Embryonic facial prominence (tissue), 1 donor: ENCODE data around the gene CYP4B1.
"Not testable (repeated sequence)": the region's sequence is repeated elsewhere in the genome, so short reads cannot be mapped to it uniquely, and the experiment has no call there.

Experiments used
- DNase-seq: peaks from one replicate; pipeline ENCODE4 v3.0.0-alpha.2; 2016; ENCODE audit errors: extremely low spot score

The CYP4B1 gene

GRCh38 chr1:46798810-46799209, at the start of gene CYP4B1:
CYP4B1 (plus strand) TSS chr1:46799046; CDS start chr1:46799082, 36 bp downstream.
- no peak for DNase-seq

GRCh38 chr1:46749404-46749803, 49.4 kb upstream of the CYP4B1 start:
- no peak for DNase-seq

- DNase-seq = no peak
Measured at GRCh38 chr1:46749921-46750404, 48.9 kb upstream of the CYP4B1 start.

DNA sequence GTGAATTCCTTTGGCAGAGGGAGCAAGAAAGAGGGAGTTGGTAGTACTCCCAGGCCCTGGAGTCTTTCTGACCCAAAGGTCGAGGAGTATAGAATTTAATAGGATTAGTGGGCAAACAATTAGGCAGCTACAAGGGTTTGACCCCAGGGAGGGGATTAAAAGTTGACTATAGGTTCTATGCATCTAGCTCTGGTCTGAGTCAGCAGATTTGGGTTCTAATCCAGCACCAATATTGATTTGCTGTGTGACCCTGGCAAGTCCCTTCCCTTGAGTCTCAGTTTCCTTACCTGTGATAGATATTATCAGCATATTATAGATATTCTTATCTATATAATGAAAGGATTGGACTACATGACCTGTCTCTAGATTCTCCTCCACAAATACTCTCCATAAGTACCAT, 44.9 kb upstream of the CYP4B1 start:
- no peak for DNase-seq

GRCh38 chr1:46754707-46755106, 44.1 kb upstream of the CYP4B1 start:
- DNase-seq = not testable (repeated sequence)

- no peak for DNase-seq
Measured at GRCh38 chr1:46755121-46755520, 43.7 kb upstream of the CYP4B1 start.

DNA sequence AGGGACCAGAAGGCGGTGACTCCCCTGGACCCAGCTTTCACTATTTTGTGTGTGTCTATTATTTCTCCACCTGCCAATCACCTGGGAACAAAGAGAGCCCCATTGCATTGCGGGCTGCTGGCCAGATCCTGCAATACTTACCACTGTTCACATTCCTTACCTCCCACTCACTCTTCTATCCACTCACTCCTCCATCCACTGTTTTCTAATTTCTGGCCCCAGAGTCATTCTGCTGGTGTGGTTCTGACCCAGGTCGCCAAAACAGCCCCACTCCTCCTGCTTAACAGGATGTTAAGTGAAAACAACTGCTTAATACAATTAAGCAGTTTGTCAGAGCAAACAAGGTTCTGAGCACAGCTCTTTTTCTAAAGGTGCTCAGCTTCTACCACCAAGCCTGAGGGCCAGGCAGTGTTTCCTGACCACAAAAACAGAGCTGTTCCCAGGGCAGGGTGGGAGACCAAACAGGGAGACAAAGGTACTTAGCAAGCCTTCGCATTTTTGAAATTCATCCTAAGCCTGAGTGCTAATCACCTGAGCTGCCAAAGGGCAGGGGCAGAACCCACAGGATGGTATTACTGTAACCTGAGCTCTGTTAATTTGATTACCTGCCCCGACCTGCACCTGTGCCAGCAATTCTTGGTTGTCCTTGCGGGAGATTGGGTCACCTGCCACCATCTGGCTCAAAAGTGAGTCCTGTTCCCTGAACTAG, 41.4 kb upstream of the CYP4B1 start:
- no peak for DNase-seq

GRCh38 chr1:46757956-46758528, 40.8 kb upstream of the CYP4B1 start:
- no peak for DNase-seq

- DNase-seq = no peak
Measured at GRCh38 chr1:46760558-46761166, 38.2 kb upstream of the CYP4B1 start.

- DNase-seq = no peak
Measured at GRCh38 chr1:46761740-46762139, 37.1 kb upstream of the CYP4B1 start.

DNA sequence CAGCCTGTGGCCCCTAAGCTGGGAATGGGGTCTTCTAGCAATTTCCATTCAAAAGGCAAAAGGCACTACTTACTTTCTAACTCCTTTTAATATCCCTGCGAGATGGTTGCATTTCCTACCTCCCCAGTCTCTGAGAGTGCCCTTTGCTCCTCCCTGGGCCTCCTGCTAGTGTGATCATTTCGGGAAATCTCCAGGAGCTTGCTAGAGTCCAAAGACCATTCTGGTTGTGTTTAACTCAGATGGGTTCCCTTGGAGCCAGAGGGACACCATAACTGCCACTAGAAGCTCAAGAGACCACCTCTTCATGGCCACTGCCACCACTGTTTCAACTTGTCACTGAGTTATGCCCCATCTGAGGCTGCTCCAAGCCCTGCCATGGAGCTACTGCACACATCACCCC, 34.4 kb upstream of the CYP4B1 start:
- no peak for DNase-seq

DNA sequence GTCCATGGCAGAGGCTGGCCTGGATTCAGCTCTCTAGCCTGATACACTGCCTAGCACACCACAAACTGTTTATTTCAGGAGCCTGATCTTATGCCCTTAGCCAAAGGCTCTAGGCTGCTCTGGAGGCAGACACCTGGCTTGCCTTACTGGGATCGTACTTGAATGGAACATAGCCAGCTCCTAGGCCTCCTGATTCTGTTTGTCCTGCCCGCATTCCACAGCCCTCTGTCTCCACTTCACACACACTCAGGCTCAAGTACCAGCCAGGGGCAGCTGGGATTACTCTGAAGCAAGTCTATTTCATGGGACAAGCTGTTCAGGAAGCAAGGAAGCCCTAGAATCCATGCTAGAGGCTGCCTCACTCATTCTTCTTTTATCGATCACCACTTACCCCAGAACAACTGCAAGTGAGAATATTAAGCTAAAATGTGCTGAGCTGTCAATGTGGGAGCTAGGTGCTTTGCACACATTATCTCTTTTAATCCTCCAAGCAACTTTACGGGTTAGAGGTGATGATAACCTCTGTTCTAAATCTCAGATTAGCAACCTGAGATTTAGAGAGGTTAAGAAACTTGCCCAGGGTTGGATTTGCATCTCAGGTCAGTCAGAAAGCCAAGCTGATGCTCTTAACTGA, 31.1 kb upstream of the CYP4B1 start:
- DNase-seq = no peak

GRCh38 chr1:46768445-46768844, 30.4 kb upstream of the CYP4B1 start:
- DNase-seq = no peak

- DNase-seq = no peak
Measured at GRCh38 chr1:46769028-46769740, 29.7 kb upstream of the CYP4B1 start.

DNA sequence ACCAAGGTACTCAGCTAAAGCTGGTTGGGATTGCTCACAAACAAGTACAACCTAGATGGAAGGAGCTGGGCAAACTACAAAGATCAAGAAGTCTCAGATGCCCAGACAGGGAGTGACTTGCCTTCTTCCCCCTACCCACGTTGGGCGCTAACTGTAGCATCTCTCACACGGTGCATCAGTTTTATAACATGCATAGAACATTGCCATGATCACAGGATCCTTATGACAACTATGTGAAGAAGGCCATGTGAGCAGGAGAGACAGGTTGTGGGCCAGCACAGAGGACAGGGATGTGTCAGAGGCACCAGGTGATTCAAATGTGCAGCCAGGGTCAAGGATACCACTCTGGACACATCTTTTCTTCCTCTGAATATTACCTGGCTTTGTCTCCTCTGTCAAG, 28.3 kb upstream of the CYP4B1 start:
- no peak for DNase-seq

DNA sequence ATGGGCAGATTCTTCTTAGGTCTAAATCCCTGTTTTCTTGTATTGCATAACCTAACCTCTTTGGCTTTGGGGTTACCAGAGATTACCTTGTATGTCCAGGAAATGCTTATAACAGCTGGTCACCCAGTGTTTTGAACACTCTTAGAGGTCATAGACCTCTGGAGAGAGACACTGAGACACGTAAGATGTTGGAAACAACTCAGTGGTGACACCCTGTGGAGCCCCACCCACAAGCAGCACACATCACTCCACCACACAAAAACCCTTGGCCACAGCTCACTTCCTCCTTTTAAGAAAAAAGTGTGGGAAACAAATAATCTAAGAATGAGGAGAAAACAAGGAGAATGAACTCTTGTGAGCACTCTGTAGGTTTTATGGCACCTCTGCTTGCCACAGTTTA, 26.3 kb upstream of the CYP4B1 start:
- no peak for DNase-seq

DNA sequence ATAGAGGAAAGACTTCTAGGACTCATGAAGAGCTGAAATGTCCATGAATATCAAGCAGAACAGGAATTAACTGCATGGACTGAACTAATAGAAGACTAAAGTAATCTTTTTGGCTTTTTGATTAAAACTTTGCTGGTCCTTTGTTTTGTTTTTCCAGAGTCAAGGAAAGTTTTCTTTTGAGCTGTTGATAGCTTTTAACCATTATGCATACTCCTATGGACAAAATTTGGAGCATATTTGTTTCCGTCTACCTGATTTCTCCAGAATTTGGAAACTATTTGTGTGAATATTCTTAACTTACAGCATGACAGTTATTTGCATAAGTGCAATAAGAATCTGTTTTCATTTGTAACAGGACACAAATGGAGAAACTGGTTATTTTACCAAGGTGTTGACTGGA, 24.5 kb upstream of the CYP4B1 start:
- DNase-seq = no peak

GRCh38 chr1:46778456-46778855, 20.4 kb upstream of the CYP4B1 start:
- not testable (repeated sequence) for DNase-seq

GRCh38 chr1:46784666-46785065, 14.2 kb upstream of the CYP4B1 start:
- DNase-seq = no peak

- not testable (repeated sequence) for DNase-seq
Measured at GRCh38 chr1:46788634-46789033, 10.2 kb upstream of the CYP4B1 start.

GRCh38 chr1:46790446-46791101, 8.3 kb upstream of the CYP4B1 start:
- DNase-seq = no peak
